IPS-18c (cell line): ENCODE measurements around the gene BPIFB1.

Source experiments
- H3K4me3 ChIP-seq: 2 replicates; pipeline ENCODE4 v1.7.0; 2013; ENCODE audit warnings: low read depth, mild to moderate bottlenecking, low read length, moderate library complexity; ENCODE audit not compliant: insufficient read depth
- H3K9me3 ChIP-seq: one replicate; pipeline ENCODE4 v1.6.1; 2013; ENCODE audit warnings: mild to moderate bottlenecking, low read length, moderate library complexity; ENCODE audit not compliant: control insufficient read depth, insufficient read depth

Gene BPIFB1

GRCh38 chr20:33282991-33283555 is at the start of gene BPIFB1:
Gene BPIFB1, plus strand, starts transcription at chr20:33283214. Its CDS starts 2,860 bp downstream, at chr20:33286074.
- H3K9me3 ChIP-seq, result no peaks in the 10 kb centered on the region
- no peak within 1 kb of the TSS for H3K4me3 ChIP-seq

DNA sequence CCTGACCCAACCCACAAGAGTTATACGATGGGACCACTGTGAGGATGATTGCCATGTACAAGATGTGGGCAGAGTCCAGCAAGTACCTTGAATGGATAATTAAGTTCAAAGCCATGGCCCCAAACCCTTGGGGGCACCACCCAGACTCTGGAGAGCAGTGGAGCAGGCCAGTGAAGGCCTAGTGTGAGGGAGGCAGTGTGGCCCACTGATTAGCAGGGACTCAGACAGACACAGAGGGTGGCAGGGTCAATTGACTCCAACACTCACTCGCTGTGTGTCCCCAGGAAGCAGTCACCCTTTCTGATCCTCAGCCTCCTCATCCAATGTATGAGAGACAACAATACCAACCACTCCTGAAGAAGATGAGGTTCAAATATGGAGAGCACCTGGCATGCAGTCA is 49.0 kb upstream of the BPIFB1 start:
- H3K4me3 ChIP-seq, result no peak overlapping the region

DNA sequence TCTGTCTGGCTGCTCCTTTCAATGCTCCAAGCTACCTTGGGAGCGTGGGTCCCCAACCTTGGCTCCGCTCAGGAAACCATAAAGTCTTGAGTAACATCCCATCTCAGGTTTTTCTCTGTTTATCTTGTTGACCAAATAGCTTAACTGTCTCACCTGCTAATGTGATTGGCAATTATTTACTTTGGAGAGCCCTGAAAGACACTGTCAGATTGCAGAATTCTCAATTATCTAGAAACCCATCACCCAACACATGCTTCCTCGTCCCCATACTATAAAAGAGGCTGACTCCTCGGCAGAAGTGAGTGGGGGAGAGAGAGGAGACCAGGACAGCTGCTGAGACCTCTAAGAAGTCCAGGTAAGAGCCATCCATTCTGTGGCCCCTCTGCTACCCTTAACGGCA is 47.3 kb upstream of the BPIFB1 start, which contains the start of gene BPIFA1:
TSS of gene BPIFA1 (plus strand) at position 301 of the 400 bp plus-strand sequence. CDS start 1,716 bp downstream, outside the sequence.
- Histone ChIP-seq H3K9me3 (no peaks in the 10 kb centered on the region), H3K4me3 (no peak within 1 kb of the TSS)

More for the DNA sequence above, 49.0 kb upstream of the BPIFB1 start:
- no peaks in the 10 kb centered on the region for H3K9me3 ChIP-seq

DNA sequence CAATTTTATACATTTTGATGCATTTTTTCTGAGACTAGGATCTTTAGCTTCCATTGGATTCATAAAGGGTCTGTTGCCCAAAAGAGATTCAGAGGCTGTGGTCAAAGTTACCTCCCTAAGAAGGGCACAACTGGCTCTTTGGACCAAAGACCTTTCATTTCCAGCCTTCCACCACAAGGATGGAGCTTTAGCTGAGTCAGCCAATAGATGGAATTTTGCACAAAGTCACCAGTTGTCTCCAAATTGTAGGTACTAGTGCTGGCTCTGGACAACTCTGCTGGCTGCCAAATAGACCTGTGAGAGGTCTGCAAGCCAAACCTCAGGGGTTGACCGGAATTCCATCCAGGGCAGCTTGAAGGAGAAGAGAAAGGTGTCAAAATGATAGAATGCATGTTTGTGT is 46.7 kb upstream of the BPIFB1 start:
- Histone ChIP-seq H3K9me3 (no peaks in the 10 kb centered on the region), H3K4me3 (no peak overlapping the region)

DNA sequence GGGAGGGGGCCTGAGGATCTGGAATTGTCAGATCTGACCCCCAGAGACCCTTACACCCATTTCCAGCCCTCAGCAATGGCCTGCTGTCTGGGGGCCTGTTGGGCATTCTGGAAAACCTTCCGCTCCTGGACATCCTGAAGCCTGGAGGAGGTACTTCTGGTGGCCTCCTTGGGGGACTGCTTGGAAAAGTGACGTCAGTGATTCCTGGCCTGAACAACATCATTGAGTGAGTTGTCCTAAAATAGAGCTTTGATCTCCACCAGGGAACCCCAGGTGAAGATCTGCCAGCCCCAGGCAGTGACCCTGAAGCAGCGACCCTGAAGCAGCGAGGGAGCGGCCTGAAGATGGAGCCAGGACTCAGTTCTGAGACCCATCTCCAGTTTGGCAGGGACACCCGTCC is 45.0 kb upstream of the BPIFB1 start:
- H3K4me3 ChIP-seq, result no peak overlapping the region
- no peaks in the 10 kb centered on the region for H3K9me3 ChIP-seq

DNA sequence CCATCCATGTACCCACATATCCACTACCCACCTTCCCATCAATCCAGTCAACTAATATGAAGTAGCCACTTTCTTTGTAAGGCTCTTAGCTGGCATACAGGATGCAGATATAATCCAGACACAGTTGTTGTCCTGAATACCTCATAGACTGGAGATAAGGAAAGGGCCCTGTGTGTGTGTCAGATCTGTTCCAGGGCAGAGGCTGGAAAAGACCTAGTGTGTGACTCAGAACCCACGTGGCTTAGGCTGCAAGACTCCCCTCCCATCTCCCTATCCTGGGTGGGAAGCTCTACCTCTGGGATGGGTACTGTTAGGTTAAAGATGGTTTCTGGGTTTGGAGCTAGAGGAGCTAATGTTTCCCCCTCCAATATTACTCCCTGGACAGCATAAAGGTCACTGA is 43.6 kb upstream of the BPIFB1 start:
- no peaks in the 10 kb centered on the region for H3K9me3 ChIP-seq
- H3K4me3 ChIP-seq, result no peak overlapping the region

DNA sequence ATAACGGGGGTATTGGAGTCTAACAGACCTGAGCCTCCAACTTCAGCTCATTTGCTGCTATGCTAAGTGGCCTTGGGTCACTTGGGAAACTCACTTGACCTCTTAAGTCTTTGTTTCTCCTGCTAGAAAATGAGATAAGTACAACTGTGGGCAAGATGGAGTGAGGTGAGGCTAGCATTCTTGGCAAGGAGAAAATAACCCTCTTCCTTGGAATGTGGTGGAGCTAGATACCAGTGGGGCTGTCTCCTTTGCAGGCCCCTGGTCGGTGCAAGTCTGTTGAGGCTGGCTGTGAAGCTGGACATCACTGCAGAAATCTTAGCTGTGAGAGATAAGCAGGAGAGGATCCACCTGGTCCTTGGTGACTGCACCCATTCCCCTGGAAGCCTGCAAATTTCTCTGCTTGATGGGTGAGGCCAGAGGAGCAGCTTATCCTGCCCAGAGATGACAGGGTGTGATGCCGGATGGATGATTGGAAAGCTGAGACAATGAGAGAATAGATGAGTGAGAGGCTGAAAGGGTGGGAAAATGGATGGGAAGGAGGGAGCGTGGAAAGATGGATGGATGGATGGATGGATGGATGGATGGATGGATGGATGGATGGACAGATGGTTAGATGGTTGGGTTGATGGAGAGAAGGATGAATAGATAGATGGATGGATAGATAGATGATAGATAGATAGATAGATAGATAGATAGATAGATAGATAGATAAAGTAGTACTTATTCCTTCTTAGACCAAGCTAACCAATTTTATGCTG is 42.9 kb upstream of the BPIFB1 start:
- no peaks in the 10 kb centered on the region for H3K9me3 ChIP-seq
- no peak overlapping the region for H3K4me3 ChIP-seq

DNA sequence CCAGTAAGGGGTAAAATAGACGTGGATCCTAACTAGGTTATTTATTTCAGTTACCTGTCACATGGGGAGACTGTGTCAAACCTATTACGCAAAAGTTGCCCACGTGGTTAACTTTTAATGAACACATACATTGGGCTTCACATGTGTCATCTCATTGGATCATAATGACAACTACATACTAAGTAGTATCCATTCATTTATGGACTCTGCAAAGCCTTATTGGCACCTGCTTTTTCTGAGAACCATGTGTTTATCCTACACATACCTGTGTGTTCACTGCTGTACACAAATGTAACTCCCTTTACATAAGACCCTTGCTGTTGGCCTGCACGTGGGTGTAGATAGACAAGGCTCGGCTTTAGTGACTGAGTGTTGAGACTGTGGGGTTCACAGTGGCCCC is 42.1 kb upstream of the BPIFB1 start:
- Histone ChIP-seq H3K9me3 (no peaks in the 10 kb centered on the region), H3K4me3 (no peak overlapping the region)

GRCh38 chr20:33242319-33243100 is 40.5 kb upstream of the BPIFB1 start:
- H3K4me3 ChIP-seq, result no peak overlapping the region

GRCh38 chr20:33246077-33246476 is 36.9 kb upstream of the BPIFB1 start:
- peaks cover 2% of the 10 kb centered on the region for H3K9me3 ChIP-seq

More at GRCh38 chr20:33242319-33243100, 40.5 kb upstream of the BPIFB1 start:
- H3K9me3 ChIP-seq, result no peaks in the 10 kb centered on the region

GRCh38 chr20:33249456-33249855 is 33.6 kb upstream of the BPIFB1 start:
- H3K4me3 ChIP-seq, result no peak overlapping the region
- peaks cover 2% of the 10 kb centered on the region for H3K9me3 ChIP-seq

More at GRCh38 chr20:33246077-33246476, 36.9 kb upstream of the BPIFB1 start:
- H3K4me3 ChIP-seq, result no peak overlapping the region

GRCh38 chr20:33250666-33251065 is 32.3 kb upstream of the BPIFB1 start:
- no peak overlapping the region for H3K4me3 ChIP-seq

DNA sequence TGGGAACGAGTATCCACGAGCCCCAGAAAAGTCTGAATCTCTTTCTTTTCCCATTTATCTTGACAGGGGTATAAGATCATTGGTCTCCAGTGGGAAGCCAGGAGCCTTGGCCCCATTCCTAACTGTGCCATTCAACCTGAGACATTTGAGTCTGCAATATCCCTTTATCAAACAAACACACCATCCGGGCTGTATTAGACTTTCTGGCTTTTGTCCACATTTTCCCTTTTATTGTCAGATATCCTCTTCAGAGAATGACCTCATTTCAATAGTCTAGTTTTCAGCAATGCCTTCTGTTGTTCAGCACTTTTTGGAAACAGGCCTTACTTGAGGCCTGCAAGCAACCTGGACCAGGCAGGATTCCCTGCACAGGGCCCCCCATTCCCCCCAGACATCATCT is 31.5 kb upstream of the BPIFB1 start:
- Histone ChIP-seq H3K9me3 (peaks cover 2% of the 10 kb centered on the region), H3K4me3 (no peak overlapping the region)

More at GRCh38 chr20:33250666-33251065, 32.3 kb upstream of the BPIFB1 start:
- peaks cover 2% of the 10 kb centered on the region for H3K9me3 ChIP-seq

DNA sequence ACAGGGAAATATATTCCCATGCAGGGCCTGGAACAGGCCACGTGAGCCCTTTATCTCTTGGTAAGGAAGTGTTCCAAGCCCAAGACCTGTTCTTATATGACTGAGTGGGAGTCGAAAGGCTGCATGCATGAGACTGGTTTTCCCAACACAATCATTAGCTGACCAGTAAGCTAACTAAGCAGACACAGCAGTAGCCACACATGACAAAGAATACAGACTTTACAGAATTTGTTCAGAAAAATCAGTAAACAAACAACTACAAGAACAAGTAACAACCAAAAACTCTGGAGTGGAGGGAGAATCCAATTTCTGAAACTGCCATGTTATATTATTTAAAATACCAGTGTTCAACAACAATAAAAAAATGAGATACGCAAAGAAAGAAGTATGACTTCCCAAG is 30.6 kb upstream of the BPIFB1 start:
- Histone ChIP-seq H3K9me3 (peaks cover 2% of the 10 kb centered on the region), H3K4me3 (no peak overlapping the region)

DNA sequence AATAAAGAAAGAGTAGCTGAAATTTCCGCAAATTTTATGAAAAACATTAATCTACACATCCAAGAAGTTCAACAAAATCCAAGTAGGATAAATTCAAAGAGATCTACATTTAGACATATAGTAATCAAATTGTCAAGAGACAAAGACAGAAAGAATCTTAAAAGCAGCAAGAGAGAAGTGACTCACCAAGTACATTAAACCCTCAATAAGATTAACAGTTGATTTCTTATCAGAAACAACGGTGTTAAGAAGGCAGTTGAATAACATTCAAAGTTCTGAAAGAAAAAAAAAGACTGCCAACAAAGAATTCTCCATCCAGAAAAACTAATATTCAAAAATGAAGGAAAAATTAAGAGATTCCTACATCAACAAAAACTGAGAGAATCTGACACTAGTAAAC is 28.0 kb upstream of the BPIFB1 start:
- Histone ChIP-seq H3K9me3 (peaks cover 2% of the 10 kb centered on the region), H3K4me3 (no peak overlapping the region)

DNA sequence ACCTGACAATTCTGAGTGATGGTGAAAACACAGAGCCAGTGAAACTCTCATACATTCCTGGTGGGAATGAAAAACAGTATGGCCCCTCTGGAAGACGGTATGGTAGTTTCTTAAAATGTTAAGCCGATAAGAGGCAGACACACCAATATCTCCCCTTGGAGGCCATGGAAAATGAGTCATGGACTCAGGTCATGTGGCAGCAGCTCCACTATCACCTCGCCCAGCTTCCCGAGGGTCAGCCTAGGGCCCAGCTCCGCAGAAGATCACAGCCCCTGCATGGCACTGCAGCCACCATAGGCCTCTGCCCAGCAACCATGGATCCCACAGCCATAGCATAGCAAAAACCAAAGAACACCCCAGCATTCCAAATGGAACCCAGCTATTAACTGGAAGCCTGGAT is 25.8 kb upstream of the BPIFB1 start:
- no peak overlapping the region for H3K4me3 ChIP-seq
- H3K9me3 ChIP-seq, result no peaks in the 10 kb centered on the region

GRCh38 chr20:33259371-33259770 is 23.6 kb upstream of the BPIFB1 start:
- no peaks in the 10 kb centered on the region for H3K9me3 ChIP-seq
- H3K4me3 ChIP-seq, result no peak overlapping the region

DNA sequence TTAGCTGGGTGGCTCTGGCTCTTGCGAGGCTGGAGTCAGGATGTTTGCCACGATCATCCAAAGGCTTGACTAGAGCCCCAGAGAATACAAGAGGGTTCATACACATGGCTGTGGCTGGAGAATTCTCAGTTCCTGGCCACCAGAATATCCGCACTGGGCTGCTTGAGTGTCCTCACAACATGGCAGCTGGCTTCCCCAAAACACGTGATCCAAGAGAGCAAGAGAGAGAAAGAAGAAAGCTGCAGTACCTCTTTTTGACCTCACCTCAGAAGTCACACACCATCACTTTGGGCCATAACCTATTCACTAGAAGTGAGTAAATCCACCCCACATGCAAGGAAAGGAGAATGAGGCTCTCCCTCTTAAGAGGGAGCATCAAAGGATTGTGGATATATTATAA is 21.5 kb upstream of the BPIFB1 start:
- no peaks in the 10 kb centered on the region for H3K9me3 ChIP-seq
- no peak overlapping the region for H3K4me3 ChIP-seq
